Activated CD4-positive, CD25-positive, alpha-beta regulatory T cell treated with anti-CD3 and anti-CD28 coated beads, Interleukin-2, amount 50 U/mL, for 72 hours (primary cell): ENCODE data around the gene CYP26C1.
"Not testable (repeated sequence)": the region's sequence is repeated elsewhere in the genome, so short reads cannot be mapped to it uniquely, and the experiment has no call there.

Source experiments
- DNase-seq: peaks from one replicate; pipeline ENCODE4 v3.0.0; 2021

CYP26C1 gene

GRCh38 chr10:93079663-93080349, 19.2 kb downstream of the CYP26C1 start:
- no peak for DNase-seq

DNA sequence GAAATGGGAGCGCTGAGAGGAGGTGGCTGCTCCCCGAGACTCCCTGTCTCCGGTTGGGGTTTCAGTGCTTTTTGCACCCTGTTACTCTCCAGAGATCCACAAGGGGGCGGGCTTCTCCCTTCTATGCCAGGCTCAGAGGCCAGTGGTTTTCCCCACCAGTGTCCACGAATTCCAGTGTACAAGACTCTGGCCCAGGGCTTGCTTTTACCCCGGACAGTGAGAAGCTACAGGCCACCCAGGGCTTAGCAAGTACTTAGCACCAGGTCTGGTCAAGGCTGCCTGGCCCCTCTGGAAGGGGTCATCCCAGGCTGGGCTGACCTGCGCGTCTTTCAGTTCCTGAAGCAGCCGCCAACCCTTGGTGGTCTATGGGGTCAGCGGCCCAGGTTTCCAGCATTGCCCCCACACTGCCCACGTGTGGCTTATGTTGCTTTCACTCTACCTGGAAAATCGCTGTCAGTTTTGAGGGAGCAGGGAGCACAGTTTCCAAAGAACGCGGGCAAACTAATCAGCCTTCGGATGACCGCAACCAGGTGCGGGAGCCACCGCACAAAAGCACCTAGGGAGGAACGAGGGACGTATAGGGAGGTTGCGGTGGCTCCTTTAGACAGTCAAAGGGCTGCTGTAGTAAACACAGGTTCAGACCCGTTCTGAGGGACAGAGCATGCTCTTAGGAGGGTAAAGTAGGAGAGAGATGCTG, 19.9 kb downstream of the CYP26C1 start:
- peak; percentile 58 for DNase-seq

- DNase-seq, result no peak
Observed at GRCh38 chr10:93081318-93081717, 20.7 kb downstream of the CYP26C1 start.

DNA sequence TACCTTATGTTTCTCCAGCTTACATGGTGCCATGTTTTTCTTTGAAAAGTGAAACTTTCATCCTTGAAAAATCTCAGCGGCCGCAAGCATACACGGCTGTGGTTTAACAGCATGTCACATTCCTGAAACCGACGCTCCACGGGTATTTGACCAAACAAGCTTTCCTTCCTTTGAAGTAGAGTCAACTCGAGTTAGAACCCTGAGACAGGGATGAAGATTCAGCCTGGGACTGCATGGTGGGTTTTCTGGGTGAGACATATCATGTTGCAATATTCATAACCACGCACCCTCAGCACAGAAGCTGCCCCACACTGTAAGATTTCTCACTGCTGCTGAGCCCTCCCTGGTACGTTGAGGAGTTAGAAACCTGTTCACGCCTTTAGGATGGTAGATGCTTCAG, 21.2 kb downstream of the CYP26C1 start:
- DNase-seq, result no peak

DNA sequence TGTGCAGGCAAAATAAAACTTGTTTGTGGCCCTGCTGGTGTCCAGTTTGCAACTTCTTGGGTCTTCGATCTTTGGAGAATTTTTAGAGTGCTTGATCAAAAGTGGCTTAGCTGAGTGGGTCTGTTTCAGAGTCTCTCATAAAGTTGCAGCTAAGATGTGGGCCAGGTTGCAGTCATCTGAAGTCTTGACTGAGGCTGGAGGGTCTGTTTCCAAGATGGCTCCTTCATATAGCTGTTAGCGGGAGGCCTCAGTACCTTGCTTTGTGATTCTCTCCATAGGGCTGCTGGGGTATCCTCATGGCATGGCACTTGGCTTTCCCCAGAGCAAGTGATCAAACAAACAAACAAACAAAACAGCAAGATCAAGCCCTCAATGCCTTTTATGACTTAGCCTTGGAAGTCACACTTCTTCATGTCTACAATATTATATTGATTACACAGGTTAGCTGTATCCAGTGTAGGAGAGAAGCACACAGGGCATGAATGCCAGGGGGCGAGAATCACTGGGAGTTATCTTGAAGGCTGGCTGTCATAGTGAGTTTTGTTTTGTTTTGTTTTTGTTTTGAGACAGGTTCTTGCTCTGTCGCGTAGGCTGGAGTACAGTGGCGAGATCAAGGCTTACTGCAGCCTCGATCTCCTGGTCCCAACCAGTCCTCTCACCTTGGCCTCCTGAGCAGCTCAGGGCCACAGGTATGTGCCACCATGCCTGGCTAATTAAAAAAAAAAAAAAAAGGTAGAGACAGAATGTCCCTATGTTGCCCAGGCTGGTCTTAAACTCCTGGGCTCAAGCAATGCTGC, 23.3 kb downstream of the CYP26C1 start:
- no peak for DNase-seq

GRCh38 chr10:93085272-93085859, 24.8 kb downstream of the CYP26C1 start:
- DNase-seq, result no peak

GRCh38 chr10:93086289-93086688, 25.7 kb downstream of the CYP26C1 start:
- no peak for DNase-seq

- no peak for DNase-seq
Observed at GRCh38 chr10:93087846-93088245, 27.2 kb downstream of the CYP26C1 start.

- DNase-seq, result no peak
Observed at GRCh38 chr10:93088466-93088865, 27.9 kb downstream of the CYP26C1 start.

GRCh38 chr10:93090619-93091018, 30.0 kb downstream of the CYP26C1 start:
- DNase-seq, result no peak

GRCh38 chr10:93091960-93092359, 31.4 kb downstream of the CYP26C1 start:
- DNase-seq, result no peak

GRCh38 chr10:93095225-93095624, 34.6 kb downstream of the CYP26C1 start:
- no peak for DNase-seq

DNA sequence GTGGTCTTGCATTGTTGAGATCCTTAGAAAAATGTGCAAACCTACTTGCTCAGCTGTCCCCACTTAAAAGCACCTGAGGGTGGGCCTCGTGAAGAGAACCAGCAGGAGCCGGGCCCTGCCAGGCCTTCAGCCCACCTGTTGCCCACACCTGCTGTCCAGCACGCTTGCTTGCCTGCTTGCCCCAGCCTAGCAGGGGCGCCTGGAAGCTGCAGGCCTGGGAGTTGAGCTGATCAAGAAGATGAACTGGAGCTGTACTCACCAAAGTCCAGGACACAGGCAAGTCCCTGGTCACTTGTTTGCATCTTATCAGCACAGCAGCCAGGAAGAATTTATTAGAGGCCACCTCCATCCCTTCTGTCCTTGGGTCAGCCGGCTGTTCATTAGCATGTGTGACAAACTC, 36.3 kb downstream of the CYP26C1 start:
- no peak for DNase-seq

GRCh38 chr10:93097386-93097785, 36.8 kb downstream of the CYP26C1 start:
- no peak for DNase-seq

- no peak for DNase-seq
Observed at GRCh38 chr10:93098816-93099215, 38.2 kb downstream of the CYP26C1 start.

GRCh38 chr10:93099670-93100069, 39.1 kb downstream of the CYP26C1 start:
- DNase-seq, result no peak

DNA sequence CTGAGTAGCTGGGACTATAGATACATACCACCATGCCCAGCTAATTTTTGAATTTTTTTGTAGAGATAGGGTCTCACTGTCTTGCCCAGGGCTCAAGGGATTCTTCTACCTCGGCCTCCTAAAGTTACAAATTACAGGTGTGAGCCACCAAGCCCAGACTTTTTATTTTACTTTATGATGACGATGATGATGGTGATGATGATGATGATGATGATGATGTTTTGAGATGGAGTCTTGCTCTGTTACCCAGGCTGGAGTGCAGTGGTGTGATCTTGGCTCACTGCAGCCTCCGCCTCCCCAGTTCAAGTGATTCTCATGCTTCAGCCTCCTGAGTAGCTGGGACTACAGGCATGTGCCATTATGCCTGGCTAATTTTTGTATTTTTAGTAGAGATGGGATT, 40.5 kb downstream of the CYP26C1 start:
- not testable (repeated sequence) for DNase-seq

DNA sequence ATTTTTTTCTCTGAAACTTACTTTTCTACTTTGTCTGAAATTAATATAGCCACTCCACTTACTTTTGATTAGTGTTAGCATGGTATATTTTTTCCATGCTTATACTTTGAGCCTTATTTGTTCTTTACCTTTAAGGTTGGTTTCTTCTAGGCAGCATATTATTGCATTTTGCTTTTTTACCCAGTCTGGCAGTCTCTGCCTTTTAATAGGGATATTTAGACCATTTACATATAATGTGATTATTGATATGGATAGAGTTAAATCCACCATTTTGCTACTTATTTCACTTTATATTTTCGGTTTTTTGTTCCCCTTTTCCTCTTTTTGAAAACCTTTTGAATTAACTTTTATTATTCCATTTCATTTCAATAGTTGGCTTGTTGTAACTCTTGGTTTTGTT, 43.4 kb downstream of the CYP26C1 start:
- no peak for DNase-seq

DNA sequence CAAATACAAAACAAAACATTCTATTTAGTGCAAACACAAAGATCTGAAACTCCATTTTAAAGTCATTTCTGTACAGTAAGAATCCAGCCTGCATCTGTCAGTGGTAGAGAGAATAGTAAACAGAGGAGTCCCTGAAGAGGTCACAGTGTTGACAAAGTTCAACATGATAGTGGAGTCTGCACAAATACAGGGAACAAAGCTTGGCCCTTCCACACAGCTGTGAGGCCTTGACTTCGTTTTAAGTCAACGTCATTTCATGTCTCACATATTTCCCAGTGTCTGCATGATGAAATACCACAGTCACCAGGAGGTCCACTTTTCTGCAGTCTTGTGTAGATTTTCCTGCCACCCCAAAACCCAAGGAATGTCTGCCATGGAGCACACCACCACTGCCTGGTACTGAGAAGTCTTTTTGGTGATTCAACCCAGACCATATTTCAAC, 46.1 kb downstream of the CYP26C1 start:
- DNase-seq, result no peak

GRCh38 chr10:93110472-93111146, 50.0 kb downstream of the CYP26C1 start:
- DNase-seq, result no peak

DNA sequence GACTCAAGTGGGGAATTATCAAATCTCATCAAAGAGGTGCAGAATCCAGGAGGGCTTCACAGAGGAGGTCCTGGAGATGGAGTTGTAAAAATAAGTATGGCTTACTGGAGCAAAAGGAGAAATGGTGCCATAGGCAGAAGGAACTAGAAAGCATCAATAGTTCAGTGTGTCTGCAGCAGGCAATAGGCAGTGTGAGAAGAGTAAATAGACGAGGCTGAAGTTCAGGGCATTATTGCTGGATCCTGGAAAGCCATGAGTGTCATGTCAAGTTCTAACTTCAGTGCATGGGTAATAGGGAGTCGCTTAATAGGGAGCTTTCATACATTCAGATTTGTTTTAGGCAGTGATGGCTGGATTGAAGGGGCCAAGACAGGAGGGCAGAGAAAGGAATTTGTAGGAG, 52.4 kb downstream of the CYP26C1 start:
- no peak for DNase-seq

DNA sequence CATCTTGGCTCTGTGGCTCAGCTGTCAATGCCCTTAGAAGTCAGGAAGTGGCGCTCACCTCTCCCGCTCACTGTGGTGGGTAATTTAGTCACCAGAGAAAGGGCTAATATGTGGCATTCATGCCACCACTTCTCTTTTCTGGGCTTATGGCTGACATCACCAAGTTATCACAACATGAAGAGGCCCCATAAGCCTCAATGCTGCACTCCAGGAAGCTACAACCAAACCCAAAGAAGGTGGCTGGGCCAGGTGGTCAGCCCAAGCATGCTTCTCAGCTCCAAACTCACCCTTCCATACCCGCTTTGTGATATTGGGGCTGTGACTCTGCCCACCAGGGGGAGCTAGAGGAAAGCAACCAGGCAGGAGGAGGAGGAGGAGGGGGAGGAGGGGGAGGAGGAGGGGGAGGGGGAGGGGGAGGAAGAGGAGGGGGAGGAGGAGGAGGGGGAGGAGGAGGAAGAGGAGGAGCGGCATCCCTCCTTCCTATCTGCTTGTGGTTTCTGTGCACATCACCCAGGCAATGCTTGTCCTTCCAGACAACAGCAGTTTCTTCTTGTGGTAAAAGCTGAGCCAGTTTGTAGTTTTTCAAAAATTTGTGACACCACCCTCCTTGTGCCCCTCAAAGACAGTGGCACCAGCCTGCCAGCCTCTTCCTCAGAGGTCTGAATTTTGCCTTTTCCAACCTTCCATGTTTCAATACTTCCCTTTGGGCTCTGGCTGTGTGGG, 55.2 kb downstream of the CYP26C1 start:
- peak; percentile 71 for DNase-seq
